HEK293 (cell line): ENCODE measurements around the gene PRG2.

Experiments used
- CTCF ChIA-PET: fragments of 350-600 bp; formaldehyde crosslinking; extraction: SDS; loops from one replicate; lab custom pipeline; 2021; ENCODE audit warnings: antibody characterized with exemption; lab: Yijun Ruan, JAX
- POLR2A ChIA-PET: fragments of 300-600 bp; formaldehyde crosslinking; extraction: SDS; loops from one replicate; lab custom pipeline; 2020; ENCODE audit warnings: antibody characterized with exemption, inconsistent platforms; lab: Yijun Ruan, JAX
- H3K27ac ChIP-seq: fragments of 200-500 bp; sonication (Bioruptor generic); 2 replicates; pipeline ENCODE4 v1.5.1; 2014; ENCODE audit warnings: low read depth, low read length, control low read depth, inconsistent platforms; ENCODE audit errors: extremely low read depth
- H3K36me3 ChIP-seq, 2 experiments: fragments of 200-500 bp in 1 of 2; sonication (Bioruptor generic) in 1 of 2; 1 replicate in 1 of 2; 2 replicates in 1 of 2; pipeline ENCODE4 v1.5.1; 2014 to 2017; ENCODE audit warnings: inconsistent platforms in 2 of 2, low read length in 2 of 2; ENCODE audit not compliant: control insufficient read depth in 2 of 2, insufficient read depth in 1 of 2
- H3K4me1 ChIP-seq: fragments of 200-500 bp; sonication (Bioruptor generic); 2 replicates; pipeline ENCODE4 v1.5.1; 2014; ENCODE audit warnings: mild to moderate bottlenecking, low read length, inconsistent platforms; ENCODE audit not compliant: control insufficient read depth, insufficient read depth
- H3K4me3 ChIP-seq: 2 replicates; pipeline ENCODE4 v1.5.1; 2011; ENCODE audit warnings: low read depth, mild to moderate bottlenecking, control low read depth, low read length, moderate library complexity
- H3K9me3 ChIP-seq: fragments of 200-500 bp; sonication (Bioruptor generic); 2 replicates; pipeline ENCODE4 v1.5.1; 2014; ENCODE audit warnings: low read depth, low read length, inconsistent platforms; ENCODE audit not compliant: control insufficient read depth, insufficient read depth
- GLI2 ChIP-seq: fragments of 450-650 bp; formaldehyde crosslinking; IDR thresholded peaks from 2 replicates; pipeline ENCODE4; 2017; ENCODE audit warnings: missing biosample characterization, missing genetic modification characterization, low read depth, borderline replicate concordance
- KLF1 ChIP-seq: fragments of 450-650 bp; formaldehyde crosslinking; IDR thresholded peaks from 2 replicates; pipeline ENCODE4 v1.5.1; 2016; ENCODE audit warnings: missing biosample characterization, missing genetic modification characterization
- MZF1 ChIP-seq: fragments of 450-650 bp; formaldehyde crosslinking; IDR thresholded peaks from 2 replicates; pipeline ENCODE4 v1.5.1; 2017; ENCODE audit warnings: missing biosample characterization, missing genetic modification characterization, borderline replicate concordance
- PRDM1 ChIP-seq: fragments of 450-650 bp; formaldehyde crosslinking; IDR thresholded peaks from 2 replicates; pipeline ENCODE4; 2016; ENCODE audit warnings: missing biosample characterization, missing genetic modification characterization
- SP3 ChIP-seq: fragments of 450-650 bp; formaldehyde crosslinking; IDR thresholded peaks from 2 replicates; pipeline ENCODE4 v1.5.1; 2016; ENCODE audit warnings: missing biosample characterization, missing genetic modification characterization
- YY1 ChIP-seq: fragments of 450-650 bp; formaldehyde crosslinking; IDR thresholded peaks from 2 replicates; pipeline ENCODE4 v1.5.1; 2018; ENCODE audit warnings: missing biosample characterization, missing genetic modification characterization
- YY2 ChIP-seq: fragments of 450-650 bp; formaldehyde crosslinking; IDR thresholded peaks from 2 replicates; pipeline ENCODE4 v1.5.1; 2016; ENCODE audit warnings: missing biosample characterization, missing genetic modification characterization
- ZBTB1 ChIP-seq: fragments of 450-650 bp; formaldehyde crosslinking; IDR thresholded peaks from 2 replicates; pipeline ENCODE4 v1.5.1; 2016; ENCODE audit warnings: missing biosample characterization, missing genetic modification characterization
- ZBTB21 ChIP-seq: fragments of 450-650 bp; formaldehyde crosslinking; IDR thresholded peaks from 2 replicates; pipeline ENCODE4 v1.5.1; 2017; ENCODE audit warnings: missing biosample characterization, missing genetic modification characterization
- ZNF132 ChIP-seq: fragments of 450-650 bp; formaldehyde crosslinking; IDR thresholded peaks from 2 replicates; pipeline ENCODE4 v1.5.1; 2017; ENCODE audit warnings: missing biosample characterization, missing genetic modification characterization, borderline replicate concordance
- ZNF16 ChIP-seq: fragments of 450-650 bp; formaldehyde crosslinking; IDR thresholded peaks from 2 replicates; pipeline ENCODE4 v1.5.1; 2016; ENCODE audit warnings: low read depth, missing biosample characterization, missing genetic modification characterization
- ZNF24 ChIP-seq: fragments of 450-650 bp; formaldehyde crosslinking; IDR thresholded peaks from 2 replicates; pipeline ENCODE4 v1.5.1; 2016; ENCODE audit warnings: missing biosample characterization, missing genetic modification characterization
- ZNF292 ChIP-seq: fragments of 450-650 bp; formaldehyde crosslinking; IDR thresholded peaks from 2 replicates; pipeline ENCODE4 v1.5.1; 2016; ENCODE audit warnings: low read depth, missing biosample characterization, missing genetic modification characterization, borderline replicate concordance
- ZNF707 ChIP-seq: fragments of 450-650 bp; formaldehyde crosslinking; IDR thresholded peaks from 2 replicates; pipeline ENCODE4 v1.5.1; 2016; ENCODE audit warnings: missing biosample characterization, missing genetic modification characterization
- TF ChIP-seq, protein P1 (sequence below): fragments of 450-650 bp; formaldehyde crosslinking; IDR thresholded peaks from 2 replicates; pipeline ENCODE4 v1.5.1; 2016; ENCODE audit warnings: missing biosample characterization, missing genetic modification characterization
- TF ChIP-seq, protein P2 (sequence below): sonication (generic); formaldehyde crosslinking; IDR thresholded peaks from 2 replicates; pipeline ENCODE4 v1.8.1; 2022; ENCODE audit warnings: mild to moderate bottlenecking, moderate library complexity, missing genetic modification reagents
- TF ChIP-seq, protein P3 (sequence below): fragments of 450-650 bp; formaldehyde crosslinking; IDR thresholded peaks from 2 replicates; pipeline ENCODE4 v1.5.1; 2016; ENCODE audit warnings: missing biosample characterization, missing genetic modification characterization, borderline replicate concordance
- TF ChIP-seq, protein P4 (sequence below): fragments of 450-650 bp; formaldehyde crosslinking; IDR thresholded peaks from 2 replicates; pipeline ENCODE4 v1.5.1; 2017; ENCODE audit warnings: missing biosample characterization, missing genetic modification characterization
- TF ChIP-seq, protein P5 (sequence below): fragments of 450-650 bp; formaldehyde crosslinking; IDR thresholded peaks from 2 replicates; pipeline ENCODE4 v1.5.1; 2016; ENCODE audit warnings: missing biosample characterization, missing genetic modification characterization
- TF ChIP-seq, protein P6 (sequence below): fragments of 450-650 bp; formaldehyde crosslinking; IDR thresholded peaks from 2 replicates; pipeline ENCODE4 v1.5.1; 2016; ENCODE audit warnings: missing biosample characterization, missing genetic modification characterization, low read depth

Gene PRG2

DNA sequence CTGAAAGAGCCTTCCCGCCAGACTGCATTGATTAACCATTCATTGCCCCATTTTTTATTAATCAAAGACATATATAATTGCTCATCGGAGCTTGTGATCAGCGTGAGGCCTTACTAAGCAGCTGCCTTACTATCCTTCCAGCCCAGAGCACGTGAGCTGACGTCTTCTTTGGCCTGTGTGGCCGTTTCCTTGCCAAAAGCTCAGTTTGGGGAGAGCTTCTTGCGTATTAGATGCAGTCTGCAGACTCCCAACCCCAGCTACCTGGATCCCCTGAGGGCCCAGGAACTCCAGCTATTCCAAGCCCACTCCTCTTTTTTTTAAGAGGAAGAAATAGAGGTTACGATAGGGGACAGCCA, 37.3 kb upstream of the PRG2 start:
- Histone ChIP-seq H3K4me1 (no peaks in the 10 kb centered on the region), H3K9me3 (no peaks in the 10 kb centered on the region), H3K36me3 (no peaks in the 10 kb centered on the region), H3K27ac (no peak overlapping the region), H3K4me3 (no peak overlapping the region)
- CTCF ChIA-PET, result interaction anchor here (0.6 to 1.3 kb wide), 6 partner anchors 29 to 99 kb away, joined by 3 read pairs; no protein-coding TSS in a partner anchor
- TF ChIP-seq MZF1 (tag by site-specific recombination), result no peak
- TF ChIP-seq ZNF292 (tag by site-specific recombination), result no peak
- no peak for TF ChIP-seq ZBTB1 (tag by site-specific recombination)
- no peak for TF ChIP-seq GLI2 (tag by site-specific recombination)
- TF ChIP-seq, protein P1, sequence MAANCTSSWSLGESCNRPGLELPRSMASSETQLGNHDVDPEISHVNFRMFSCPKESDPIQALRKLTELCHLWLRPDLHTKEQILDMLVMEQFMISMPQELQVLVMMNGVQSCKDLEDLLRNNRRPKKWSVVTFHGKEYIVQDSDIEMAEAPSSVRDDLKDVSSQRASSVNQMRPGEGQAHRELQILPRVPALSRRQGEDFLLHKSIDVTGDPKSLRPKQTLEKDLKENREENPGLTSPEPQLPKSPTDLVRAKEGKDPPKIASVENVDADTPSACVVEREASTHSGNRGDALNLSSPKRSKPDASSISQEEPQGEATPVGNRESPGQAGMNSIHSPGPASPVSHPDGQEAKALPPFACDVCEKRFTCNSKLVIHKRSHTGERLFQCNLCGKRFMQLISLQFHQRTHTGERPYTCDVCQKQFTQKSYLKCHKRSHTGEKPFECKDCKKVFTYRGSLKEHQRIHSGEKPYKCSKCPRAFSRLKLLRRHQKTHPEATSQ, result no peak
- TF ChIP-seq ZNF16 (tag by site-specific recombination), result no peak
- TF ChIP-seq, protein P2, sequence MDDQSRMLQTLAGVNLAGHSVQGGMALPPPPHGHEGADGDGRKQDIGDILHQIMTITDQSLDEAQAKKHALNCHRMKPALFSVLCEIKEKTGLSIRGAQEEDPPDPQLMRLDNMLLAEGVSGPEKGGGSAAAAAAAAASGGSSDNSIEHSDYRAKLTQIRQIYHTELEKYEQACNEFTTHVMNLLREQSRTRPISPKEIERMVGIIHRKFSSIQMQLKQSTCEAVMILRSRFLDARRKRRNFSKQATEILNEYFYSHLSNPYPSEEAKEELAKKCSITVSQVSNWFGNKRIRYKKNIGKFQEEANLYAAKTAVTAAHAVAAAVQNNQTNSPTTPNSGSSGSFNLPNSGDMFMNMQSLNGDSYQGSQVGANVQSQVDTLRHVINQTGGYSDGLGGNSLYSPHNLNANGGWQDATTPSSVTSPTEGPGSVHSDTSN (CRISPR knock-in tag), result no peak
- no peak for TF ChIP-seq ZNF24 (tag by site-specific recombination)
- no peak for TF ChIP-seq KLF1 (tag by site-specific recombination)
- TF ChIP-seq, protein P3, sequence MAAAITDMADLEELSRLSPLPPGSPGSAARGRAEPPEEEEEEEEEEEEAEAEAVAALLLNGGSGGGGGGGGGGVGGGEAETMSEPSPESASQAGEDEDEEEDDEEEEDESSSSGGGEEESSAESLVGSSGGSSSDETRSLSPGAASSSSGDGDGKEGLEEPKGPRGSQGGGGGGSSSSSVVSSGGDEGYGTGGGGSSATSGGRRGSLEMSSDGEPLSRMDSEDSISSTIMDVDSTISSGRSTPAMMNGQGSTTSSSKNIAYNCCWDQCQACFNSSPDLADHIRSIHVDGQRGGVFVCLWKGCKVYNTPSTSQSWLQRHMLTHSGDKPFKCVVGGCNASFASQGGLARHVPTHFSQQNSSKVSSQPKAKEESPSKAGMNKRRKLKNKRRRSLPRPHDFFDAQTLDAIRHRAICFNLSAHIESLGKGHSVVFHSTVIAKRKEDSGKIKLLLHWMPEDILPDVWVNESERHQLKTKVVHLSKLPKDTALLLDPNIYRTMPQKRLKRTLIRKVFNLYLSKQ (tag by site-specific recombination), result no peak
- no peak for TF ChIP-seq YY2 (tag by site-specific recombination)
- TF ChIP-seq ZNF132 (tag by site-specific recombination), result no peak
- TF ChIP-seq YY1 (tag by site-specific recombination), result no peak
- TF ChIP-seq, protein P4, sequence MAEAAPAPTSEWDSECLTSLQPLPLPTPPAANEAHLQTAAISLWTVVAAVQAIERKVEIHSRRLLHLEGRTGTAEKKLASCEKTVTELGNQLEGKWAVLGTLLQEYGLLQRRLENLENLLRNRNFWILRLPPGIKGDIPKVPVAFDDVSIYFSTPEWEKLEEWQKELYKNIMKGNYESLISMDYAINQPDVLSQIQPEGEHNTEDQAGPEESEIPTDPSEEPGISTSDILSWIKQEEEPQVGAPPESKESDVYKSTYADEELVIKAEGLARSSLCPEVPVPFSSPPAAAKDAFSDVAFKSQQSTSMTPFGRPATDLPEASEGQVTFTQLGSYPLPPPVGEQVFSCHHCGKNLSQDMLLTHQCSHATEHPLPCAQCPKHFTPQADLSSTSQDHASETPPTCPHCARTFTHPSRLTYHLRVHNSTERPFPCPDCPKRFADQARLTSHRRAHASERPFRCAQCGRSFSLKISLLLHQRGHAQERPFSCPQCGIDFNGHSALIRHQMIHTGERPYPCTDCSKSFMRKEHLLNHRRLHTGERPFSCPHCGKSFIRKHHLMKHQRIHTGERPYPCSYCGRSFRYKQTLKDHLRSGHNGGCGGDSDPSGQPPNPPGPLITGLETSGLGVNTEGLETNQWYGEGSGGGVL (tag by site-specific recombination), result no peak
- no peak for TF ChIP-seq ZNF707 (tag by site-specific recombination)
- TF ChIP-seq, protein P5, sequence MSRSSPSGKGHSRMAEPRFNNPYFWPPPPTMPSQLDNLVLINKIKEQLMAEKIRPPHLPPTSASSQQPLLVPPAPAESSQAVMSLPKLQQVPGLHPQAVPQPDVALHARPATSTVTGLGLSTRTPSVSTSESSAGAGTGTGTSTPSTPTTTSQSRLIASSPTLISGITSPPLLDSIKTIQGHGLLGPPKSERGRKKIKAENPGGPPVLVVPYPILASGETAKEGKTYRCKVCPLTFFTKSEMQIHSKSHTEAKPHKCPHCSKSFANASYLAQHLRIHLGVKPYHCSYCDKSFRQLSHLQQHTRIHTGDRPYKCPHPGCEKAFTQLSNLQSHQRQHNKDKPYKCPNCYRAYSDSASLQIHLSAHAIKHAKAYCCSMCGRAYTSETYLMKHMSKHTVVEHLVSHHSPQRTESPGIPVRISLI (tag by site-specific recombination), result no peak
- TF ChIP-seq SP3 (tag by site-specific recombination), result no peak
- TF ChIP-seq PRDM1 (tag by site-specific recombination), result no peak
- TF ChIP-seq, protein P6, sequence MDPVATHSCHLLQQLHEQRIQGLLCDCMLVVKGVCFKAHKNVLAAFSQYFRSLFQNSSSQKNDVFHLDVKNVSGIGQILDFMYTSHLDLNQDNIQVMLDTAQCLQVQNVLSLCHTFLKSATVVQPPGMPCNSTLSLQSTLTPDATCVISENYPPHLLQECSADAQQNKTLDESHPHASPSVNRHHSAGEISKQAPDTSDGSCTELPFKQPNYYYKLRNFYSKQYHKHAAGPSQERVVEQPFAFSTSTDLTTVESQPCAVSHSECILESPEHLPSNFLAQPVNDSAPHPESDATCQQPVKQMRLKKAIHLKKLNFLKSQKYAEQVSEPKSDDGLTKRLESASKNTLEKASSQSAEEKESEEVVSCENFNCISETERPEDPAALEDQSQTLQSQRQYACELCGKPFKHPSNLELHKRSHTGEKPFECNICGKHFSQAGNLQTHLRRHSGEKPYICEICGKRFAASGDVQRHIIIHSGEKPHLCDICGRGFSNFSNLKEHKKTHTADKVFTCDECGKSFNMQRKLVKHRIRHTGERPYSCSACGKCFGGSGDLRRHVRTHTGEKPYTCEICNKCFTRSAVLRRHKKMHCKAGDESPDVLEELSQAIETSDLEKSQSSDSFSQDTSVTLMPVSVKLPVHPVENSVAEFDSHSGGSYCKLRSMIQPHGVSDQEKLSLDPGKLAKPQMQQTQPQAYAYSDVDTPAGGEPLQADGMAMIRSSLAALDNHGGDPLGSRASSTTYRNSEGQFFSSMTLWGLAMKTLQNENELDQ, result no peak
- no peak for TF ChIP-seq ZBTB21
- POLR2A ChIA-PET, result no interaction called here
